ENCODE data around the gene RASA4. TPM values are rescaled to one million over a fixed set of nuclear protein-coding genes. Genes with fewer than 3 reads are reported as not detected.
"Not testable (repeated sequence)": the region's sequence is repeated elsewhere in the genome, so short reads cannot be mapped to it uniquely, and the experiment has no call there.

RASA4 gene
- polyA plus RNA-seq, 1 donor, result 82.0 TPM

GRCh38 chr7:102542771-102543170, 73.8 kb downstream of the RASA4 start:
- not testable (repeated sequence) for DNase-seq

- not testable (repeated sequence) for DNase-seq
Measured at GRCh38 chr7:102542083-102542482, 74.5 kb downstream of the RASA4 start.

- DNase-seq, result not testable (repeated sequence)
Measured at GRCh38 chr7:102540604-102541003, 76.0 kb downstream of the RASA4 start.

- not testable (repeated sequence) for DNase-seq
Measured at GRCh38 chr7:102535062-102535615, 81.4 kb downstream of the RASA4 start.

- not testable (repeated sequence) for DNase-seq
Measured at GRCh38 chr7:102532127-102532526, 84.4 kb downstream of the RASA4 start.

GRCh38 chr7:102531583-102531982, 85.0 kb downstream of the RASA4 start:
- not testable (repeated sequence) for DNase-seq

- not testable (repeated sequence) for DNase-seq
Measured at GRCh38 chr7:102527822-102528793, 88.4 kb downstream of the RASA4 start.

GRCh38 chr7:102527182-102527581, 89.4 kb downstream of the RASA4 start:
- not testable (repeated sequence) for DNase-seq

GRCh38 chr7:102524803-102525202, 91.8 kb downstream of the RASA4 start:
- DNase-seq, result not testable (repeated sequence)

Other genes with a start within 250 kb of the RASA4 start
- 30.6 TPM for gene PRKRIP1, start 220.4 kb downstream of the RASA4 start, polyA plus RNA-seq (ENCODE audit: insufficient read length)
- gene ORAI2, start 183.2 kb downstream of the RASA4 start, polyA plus RNA-seq (ENCODE audit: insufficient read length), result 10.0 TPM
- gene ALKBH4, start 151.9 kb downstream of the RASA4 start, polyA plus RNA-seq (ENCODE audit: insufficient read length), result 8.9 TPM
- 11.7 TPM for gene LRWD1, start 151.8 kb downstream of the RASA4 start, polyA plus RNA-seq (ENCODE audit: insufficient read length)
- gene POLR2J, start 137.8 kb downstream of the RASA4 start, polyA plus RNA-seq (ENCODE audit: insufficient read length), result 33.3 TPM
- 37.1 TPM for gene RASA4B, start 99.0 kb downstream of the RASA4 start, polyA plus RNA-seq (ENCODE audit: insufficient read length)
- 18.4 TPM for gene UPK3BL2, start 73.1 kb downstream of the RASA4 start, polyA plus RNA-seq (ENCODE audit: insufficient read length)
- 14.8 TPM for gene SPDYE2, start 65.5 kb downstream of the RASA4 start, polyA plus RNA-seq (ENCODE audit: insufficient read length)
- gene POLR2J3, start 44.2 kb downstream of the RASA4 start, polyA plus RNA-seq (ENCODE audit: insufficient read length), result 75.4 TPM
- gene UPK3BL1, start 26.0 kb upstream of the RASA4 start, polyA plus RNA-seq (ENCODE audit: insufficient read length), result 30.9 TPM
- 5.1 TPM for gene SPDYE2B, start 33.6 kb upstream of the RASA4 start, polyA plus RNA-seq (ENCODE audit: insufficient read length)
- 6.7 TPM for gene POLR2J2, start 54.9 kb upstream of the RASA4 start, polyA plus RNA-seq (ENCODE audit: insufficient read length)
- 6.5 TPM for gene FAM185A, start 132.2 kb upstream of the RASA4 start, polyA plus RNA-seq (ENCODE audit: insufficient read length)